Measurements from ENCODE around the gene AUTS2.

Gene AUTS2

DNA sequence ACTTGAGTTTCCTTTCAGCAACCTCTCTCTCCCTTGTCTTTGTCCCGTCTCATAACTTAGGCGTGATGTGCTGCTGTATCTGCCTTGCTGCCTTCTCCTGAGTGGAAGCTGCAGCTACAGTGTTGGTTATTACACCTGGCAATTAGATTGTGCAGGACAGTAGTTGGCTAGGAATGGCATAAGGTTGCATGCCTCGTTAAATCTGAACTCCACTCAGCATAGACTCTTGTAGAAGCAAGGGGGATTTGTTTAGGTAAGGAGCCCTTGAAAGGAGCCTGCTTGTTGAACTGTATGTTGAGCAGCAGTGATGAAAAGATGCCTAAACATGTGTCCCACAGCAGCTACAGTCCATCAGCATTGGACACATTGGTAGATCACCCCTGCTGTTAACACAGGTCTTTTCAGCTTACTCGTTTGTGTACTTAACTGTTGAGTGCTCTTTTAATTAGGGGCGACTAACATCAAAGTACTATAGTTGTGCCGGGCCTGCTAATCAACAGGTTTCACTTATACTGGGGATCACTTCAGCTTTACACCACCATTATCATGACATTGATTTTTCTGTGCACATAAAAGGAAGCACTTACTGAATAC is 225.0 kb downstream of the AUTS2 start:
- TF ChIP-seq, protein P1, sequence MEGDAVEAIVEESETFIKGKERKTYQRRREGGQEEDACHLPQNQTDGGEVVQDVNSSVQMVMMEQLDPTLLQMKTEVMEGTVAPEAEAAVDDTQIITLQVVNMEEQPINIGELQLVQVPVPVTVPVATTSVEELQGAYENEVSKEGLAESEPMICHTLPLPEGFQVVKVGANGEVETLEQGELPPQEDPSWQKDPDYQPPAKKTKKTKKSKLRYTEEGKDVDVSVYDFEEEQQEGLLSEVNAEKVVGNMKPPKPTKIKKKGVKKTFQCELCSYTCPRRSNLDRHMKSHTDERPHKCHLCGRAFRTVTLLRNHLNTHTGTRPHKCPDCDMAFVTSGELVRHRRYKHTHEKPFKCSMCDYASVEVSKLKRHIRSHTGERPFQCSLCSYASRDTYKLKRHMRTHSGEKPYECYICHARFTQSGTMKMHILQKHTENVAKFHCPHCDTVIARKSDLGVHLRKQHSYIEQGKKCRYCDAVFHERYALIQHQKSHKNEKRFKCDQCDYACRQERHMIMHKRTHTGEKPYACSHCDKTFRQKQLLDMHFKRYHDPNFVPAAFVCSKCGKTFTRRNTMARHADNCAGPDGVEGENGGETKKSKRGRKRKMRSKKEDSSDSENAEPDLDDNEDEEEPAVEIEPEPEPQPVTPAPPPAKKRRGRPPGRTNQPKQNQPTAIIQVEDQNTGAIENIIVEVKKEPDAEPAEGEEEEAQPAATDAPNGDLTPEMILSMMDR (conservative IDR thresholded peaks at IDR 0.05; ENCODE audit: low read length), result no peak
- DNase-seq (ENCODE audit: low read depth), result no peak
- no peak overlapping the region for H3K4me3 ChIP-seq (ENCODE audit: low read length)

DNA sequence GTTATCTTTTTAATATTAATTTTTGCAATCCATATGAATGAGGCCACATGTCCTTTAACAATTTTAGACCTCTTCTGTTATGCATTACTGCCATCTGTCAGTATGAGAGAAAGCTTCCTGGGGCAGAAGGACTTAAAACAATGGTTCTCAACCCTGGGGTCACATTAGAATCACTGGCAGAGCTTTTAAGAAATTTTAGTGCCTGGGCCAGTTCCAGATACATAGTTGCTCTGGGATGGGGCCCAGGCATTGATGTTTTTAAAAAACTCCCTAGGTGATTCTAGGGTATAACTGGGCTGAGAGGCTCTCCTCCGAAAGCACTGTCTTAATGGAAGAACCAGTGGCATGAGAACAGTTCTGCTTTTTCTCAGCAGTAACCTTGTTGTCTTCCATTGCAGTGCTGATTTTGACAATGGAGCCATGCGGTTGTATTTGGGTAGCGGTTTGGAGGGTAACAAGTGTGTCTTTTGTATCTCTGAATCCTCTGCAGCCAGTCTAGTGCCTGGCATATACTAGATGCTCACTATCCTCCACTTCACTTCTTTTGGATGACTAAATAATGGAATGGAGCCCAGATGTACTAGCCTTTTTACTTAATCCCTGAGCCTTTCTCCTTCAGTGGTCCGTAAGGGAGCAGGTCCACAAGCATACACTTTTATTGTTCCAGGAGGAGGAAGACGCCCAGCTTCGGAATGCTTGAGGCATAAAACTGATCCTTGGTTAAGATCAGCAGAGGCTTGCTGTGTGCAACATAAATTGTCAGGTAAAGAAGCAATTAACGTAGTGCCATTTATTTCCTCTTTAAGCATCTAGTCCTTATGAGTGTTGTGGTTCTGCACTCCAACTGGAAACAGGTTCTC is 227.1 kb downstream of the AUTS2 start:
- TF ChIP-seq, protein P1 (conservative IDR thresholded peaks at IDR 0.05; ENCODE audit: low read length), result no peak; the same call in 1 of the 2 replicates
- no peak overlapping the region for H3K4me3 ChIP-seq (ENCODE audit: low read length)
- no peak for DNase-seq (ENCODE audit: low read depth)

- no peak for DNase-seq (ENCODE audit: low read depth)
- no peak overlapping the region for H3K4me3 ChIP-seq (ENCODE audit: low read length)
- TF ChIP-seq, protein P1 (conservative IDR thresholded peaks at IDR 0.05; ENCODE audit: low read length), result no peak
These were observed 228.0 kb downstream of the AUTS2 start for GRCh38 chr7:69826283-69826682.

- TF ChIP-seq, protein P1 (conservative IDR thresholded peaks at IDR 0.05; ENCODE audit: low read length), result no peak
- H3K4me3 ChIP-seq (ENCODE audit: low read length), result no peak overlapping the region
- DNase-seq (ENCODE audit: low read depth), result no peak
These were observed 228.9 kb downstream of the AUTS2 start for GRCh38 chr7:69827140-69827539.

- TF ChIP-seq, protein P1 (conservative IDR thresholded peaks at IDR 0.05; ENCODE audit: low read length), result no peak
- H3K4me3 ChIP-seq (ENCODE audit: low read length), result no peak overlapping the region
- no peak for DNase-seq (ENCODE audit: low read depth)
These were observed 229.3 kb downstream of the AUTS2 start for GRCh38 chr7:69827558-69827957.

- TF ChIP-seq, protein P1 (conservative IDR thresholded peaks at IDR 0.05; ENCODE audit: low read length), result no peak
- no peak overlapping the region for H3K4me3 ChIP-seq (ENCODE audit: low read length)
- no peak for DNase-seq (ENCODE audit: low read depth)
These were observed 234.1 kb downstream of the AUTS2 start for GRCh38 chr7:69832356-69832755.

- TF ChIP-seq, protein P1 (conservative IDR thresholded peaks at IDR 0.05; ENCODE audit: low read length), result no peak
- no peak for DNase-seq (ENCODE audit: low read depth)
- H3K4me3 ChIP-seq (ENCODE audit: low read length), result no peak overlapping the region
These were observed 235.7 kb downstream of the AUTS2 start for GRCh38 chr7:69833964-69834363.

Measured in AG10803 (cell line).